Measurements from ENCODE around the gene C9orf50.
"Not testable (repeated sequence)": the region's sequence is repeated elsewhere in the genome, so short reads cannot be mapped to it uniquely, and the experiment has no call there.

C9orf50 gene

DNA sequence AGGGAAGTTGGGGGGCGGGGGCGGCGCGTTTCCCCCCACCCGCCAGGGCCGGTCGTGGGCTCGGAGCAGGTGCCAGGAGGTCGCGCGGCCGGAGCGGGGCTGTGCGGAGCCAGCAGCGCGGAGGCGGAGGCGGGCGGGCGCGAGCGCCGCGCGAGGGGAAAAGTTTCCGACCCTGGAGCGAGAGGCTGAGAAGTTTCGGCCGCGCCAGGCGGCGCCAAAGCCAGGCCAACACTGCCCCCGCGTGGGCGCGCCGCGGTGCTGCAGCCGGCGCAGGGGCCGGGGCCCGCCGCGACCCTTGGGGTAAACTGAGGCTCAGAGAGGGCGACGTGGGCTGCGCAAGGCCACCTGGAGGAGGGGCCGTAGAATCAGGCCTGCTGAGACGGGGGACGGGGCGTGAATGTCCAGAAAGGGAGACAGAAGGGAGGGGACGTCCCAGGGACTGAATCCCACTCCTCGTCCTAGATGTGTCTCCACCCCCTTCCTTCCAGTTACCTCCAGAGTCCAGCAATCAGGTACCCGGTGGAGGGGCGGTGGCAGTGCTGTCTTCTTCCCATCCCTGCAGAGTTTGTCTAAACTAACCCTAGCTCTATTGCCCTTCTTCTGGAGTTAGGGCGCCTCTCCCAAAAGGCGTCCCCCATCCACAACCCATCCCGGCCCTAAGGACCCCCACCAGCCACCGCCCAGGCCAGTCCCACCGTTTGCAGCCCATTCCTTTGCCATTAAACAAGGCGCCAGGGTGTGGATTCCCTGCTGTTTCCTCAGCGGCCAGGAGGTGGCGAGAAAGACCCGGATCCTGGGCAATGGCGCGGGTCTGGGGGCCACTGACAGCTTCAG, 10.2 kb downstream of the C9orf50 start:
- peak; percentile 91 for DNase-seq (ENCODE audit: low spot score)

DNA sequence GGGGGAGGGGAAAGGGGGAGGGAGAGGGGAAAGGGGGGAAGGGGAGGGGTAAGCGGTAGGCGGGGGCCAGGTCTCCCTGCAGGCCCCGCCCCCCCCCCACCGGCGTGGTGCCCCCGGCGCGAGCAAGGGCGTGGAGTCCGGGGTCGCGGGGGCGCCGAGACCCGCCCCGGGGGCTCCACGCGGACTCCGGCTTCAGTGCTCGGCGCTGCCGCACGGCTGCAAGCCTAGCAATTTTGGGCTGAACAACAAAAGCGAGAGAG, 10.8 kb downstream of the C9orf50 start:
- DNase-seq (ENCODE audit: low spot score): no peak

- peak; percentile 72 for DNase-seq (ENCODE audit: low spot score)
Observed at GRCh38 chr9:129609486-129610212, 11.3 kb downstream of the C9orf50 start.

GRCh38 chr9:129608561-129609481, 12.1 kb downstream of the C9orf50 start:
- DNase-seq (ENCODE audit: low spot score): no peak

- DNase-seq (ENCODE audit: low spot score): no peak
Observed at GRCh38 chr9:129607027-129607387, 13.9 kb downstream of the C9orf50 start.

DNA sequence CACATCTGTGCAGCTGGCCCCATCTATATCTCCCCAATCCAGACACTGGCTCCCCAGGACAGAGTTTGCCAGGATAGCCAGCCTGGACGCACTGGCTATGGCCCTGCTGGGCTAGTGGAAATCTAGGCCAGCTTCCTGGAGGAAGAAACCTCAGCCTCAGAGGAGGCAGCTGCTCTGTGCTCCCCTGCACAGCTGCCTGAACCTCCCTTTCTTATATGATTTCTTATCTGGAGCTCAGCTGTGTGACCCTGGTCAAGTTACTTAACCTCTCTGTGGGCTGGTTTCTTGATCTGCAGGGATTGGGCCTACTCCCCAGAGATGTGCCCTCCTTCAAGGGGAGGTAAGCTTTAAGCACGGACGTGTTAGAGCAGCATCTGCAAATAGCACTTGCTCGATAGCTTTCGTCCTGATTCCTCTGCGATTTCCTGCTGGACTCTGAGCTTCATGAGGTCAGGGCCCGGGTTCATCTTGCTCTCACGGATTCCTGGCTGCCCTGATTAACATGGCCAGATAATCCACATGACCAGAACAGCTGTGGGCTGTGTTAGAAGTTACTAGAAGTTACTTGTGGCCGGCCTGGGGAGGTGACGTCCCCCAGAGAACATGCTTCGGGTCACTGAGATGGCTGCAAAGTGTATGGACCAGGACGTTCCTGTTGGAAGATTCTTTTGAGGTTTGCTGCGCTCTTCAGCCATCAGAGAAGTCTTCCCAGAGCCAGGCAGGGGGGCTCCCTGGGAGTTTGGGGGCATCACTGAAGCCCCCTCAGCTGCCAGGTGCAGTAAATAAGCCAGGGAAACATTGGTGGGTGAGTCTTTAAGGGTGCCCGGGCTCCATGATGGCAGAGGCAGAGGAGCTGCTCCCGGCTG, 14.5 kb downstream of the C9orf50 start:
- no peak for DNase-seq (ENCODE audit: low spot score)

DNA sequence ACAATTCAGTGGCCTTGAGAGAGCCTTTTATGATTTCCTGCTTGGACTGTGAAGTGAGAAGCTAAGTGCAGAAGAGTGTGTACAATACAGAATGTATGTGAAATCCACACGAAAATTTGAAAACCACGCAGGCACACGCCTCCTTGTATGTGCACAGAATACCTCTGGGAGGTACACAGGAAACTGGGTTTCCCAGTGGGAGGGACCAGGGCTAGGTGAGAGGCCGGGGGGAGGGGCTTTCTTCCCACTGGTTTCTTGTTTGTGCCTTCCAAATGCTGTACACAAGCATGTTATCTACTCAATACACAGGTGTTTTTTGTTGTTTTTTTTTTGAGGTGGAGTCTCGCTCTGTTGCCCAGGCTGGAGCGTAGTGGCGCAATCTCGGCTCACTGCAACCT, 16.1 kb downstream of the C9orf50 start:
- DNase-seq (ENCODE audit: low spot score): no peak

DNA sequence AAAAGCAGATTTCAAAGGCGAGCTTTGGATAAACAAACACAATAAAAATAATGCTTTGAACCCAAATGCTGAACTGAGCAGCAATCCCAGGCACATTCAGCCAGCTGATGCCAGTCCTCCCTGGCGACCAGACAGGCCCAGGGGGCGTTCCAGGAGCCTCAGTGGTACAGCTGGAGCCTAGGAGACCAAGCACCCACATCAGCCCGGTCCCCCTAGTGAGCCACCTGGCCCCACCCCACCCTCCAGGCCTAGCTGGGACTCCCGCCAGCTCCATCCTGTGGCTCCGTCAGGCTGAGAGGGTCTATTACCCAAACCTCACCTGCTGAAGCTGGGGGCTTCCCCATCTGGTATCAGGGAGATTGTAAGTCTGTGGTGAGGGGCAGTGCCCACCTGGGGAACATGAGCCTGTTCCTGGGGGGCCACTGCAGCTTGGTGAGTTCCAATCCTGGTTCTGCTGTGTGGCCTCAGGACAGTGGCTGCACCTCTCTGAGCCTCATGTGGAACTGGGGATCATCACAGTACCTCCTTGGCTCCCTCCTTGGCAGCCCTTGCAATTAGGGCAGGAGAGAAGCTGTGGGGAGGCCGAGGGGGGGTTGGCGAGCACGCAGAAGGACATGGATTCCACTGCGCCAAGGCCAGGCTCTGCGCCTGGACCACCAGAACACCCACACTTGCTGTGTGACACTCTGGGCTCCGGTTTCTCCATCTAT, 16.7 kb downstream of the C9orf50 start:
- DNase-seq (ENCODE audit: low spot score): no peak

DNA sequence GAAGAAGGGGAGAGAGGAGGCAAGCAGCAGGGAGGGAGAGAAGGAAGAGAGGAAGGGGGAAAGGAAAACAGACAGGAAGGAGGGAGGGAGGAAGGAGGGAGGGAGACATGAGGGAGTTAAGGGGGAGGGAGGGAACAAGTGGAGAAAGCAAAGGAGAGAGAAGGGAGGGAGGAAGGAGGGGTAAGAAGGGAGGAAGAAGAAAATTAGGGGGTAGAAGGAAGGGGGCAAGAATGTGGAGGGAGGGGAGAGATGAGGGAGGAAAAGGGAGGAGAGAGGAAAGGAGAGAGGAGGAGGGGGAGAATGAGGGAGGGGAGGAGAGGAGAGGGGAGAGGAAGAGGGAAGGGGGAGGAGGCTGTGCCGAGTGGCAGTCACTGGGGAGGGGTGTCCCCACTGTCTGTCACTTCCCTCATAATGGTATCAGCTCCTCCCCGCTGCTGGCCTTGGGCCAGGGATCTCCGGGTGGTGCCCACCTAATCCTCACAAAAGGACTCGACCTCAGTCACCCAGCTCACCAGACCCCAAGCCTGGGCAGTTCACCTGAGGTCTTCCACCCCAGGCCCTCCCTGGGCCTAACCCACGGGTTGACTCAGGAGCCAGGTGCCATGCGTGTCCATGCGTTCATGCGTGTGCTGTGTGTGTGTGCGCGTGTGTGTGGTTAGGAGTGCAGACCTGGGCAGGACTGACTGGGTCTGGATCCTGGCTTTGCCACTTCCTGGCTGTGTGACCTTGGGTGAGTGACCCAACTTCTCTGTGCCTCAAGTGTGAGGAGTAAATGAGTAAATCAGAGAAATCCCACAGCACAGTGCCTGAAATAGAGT, 18.1 kb downstream of the C9orf50 start:
- no peak for DNase-seq (ENCODE audit: low spot score)

DNA sequence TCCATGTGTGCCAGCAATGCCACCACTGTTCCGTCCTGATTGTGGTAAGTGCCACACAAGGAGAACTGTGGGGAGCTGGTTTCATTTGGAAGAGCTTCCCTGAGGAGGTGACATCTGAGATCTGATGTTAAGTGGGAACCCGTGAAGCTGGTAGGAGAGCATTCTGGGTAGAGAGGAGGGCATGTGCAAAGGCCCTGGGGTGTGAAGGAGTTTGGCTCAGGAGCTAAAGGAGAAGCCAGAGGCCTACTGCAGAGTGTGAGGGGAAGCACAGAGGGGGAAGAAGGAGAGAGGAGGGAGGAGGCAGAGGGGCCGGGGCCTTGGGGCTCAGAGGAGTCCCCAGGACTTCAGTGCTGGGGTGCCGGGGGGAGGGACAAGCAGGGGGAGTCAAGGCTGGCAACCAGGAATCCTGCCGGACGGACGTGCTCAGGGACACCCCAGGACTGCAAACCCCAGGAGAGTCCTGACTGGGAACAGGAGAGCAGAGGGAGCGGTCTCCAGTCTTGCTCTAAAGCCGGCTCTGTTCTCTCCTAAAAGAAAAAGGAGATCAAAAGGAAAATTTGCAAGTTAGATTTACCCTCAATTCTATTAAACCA, 19.7 kb downstream of the C9orf50 start:
- DNase-seq (ENCODE audit: low spot score): no peak

- DNase-seq (ENCODE audit: low spot score): no peak
Observed at GRCh38 chr9:129598089-129598596, 22.8 kb downstream of the C9orf50 start.

- peak; percentile 66 for DNase-seq (ENCODE audit: low spot score)
Observed at GRCh38 chr9:129597355-129598088, 23.4 kb downstream of the C9orf50 start.

DNA sequence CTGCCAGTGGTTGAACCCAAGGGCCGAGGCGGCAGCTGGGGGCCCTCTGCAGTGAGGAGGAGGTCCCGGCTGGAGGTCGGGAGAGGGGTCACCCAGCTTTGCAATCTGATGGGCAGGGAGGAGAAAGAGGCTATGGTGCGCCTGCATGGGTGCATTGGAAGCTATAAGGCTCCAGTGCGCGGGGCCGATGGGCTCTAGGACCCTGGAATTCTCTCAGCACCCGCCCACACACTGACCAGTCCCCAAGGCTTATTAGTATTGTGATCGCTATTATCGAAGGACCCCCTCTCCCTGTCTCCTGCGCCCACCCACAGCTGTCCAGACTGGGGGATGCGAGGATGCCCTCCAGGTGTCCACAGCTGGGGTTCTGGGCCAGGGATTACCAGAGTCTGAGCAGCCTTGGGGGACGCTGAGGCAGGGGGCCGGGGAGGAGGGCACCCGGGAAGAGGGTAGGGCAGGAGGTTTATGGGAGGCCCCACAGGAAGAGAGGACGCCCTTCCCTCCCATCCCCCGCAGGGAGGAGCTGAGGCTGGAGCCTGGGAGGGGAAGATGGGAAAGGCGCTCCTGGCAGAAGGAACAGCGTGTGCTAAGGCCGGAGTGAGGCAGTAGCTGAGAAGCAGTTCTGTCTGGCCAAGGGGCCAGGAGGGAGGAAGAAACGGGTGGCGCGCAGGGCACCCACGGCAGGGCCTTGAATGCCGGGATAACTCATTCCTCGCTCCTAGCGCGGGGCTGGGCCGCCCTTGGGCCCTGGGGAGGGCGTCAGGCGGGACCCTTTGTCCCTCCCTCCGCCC, 24.2 kb downstream of the C9orf50 start:
- peak; percentile 67 for DNase-seq (ENCODE audit: low spot score)

DNA sequence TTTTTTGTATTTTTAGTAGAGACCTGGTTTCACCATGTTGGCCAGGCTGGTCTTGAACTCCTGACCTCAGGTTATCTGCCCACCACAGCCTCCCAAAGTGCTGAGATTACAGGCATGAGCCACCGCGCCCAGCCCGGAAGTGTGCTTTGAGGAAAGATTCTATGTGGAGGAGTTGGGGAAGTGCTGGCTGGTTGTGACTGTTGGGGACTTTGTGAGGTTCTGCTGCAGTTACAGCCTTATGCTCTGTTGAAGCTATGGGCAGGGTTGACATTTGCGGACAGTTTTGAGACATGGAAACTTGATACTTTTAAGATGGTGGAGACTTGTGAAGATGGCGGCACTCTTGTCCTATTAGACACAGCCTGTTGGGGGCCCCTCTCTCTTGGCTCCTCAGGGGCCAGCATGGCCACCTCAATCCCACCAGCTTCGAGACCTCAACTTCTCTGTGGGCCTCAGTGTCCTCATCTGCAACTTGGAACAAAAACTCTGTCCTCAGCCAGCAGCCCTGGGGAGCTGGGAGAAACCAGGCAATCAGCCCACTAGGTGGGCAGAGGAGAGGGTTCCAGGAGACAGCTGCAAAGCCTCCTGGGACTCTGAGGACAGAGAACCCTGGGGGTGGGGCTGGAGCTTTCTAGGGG, 24.9 kb downstream of the C9orf50 start:
- no peak for DNase-seq (ENCODE audit: low spot score)

GRCh38 chr9:129595311-129595741, 25.6 kb downstream of the C9orf50 start:
- DNase-seq (ENCODE audit: low spot score): no peak

GRCh38 chr9:129594632-129595031, 26.3 kb downstream of the C9orf50 start:
- no peak for DNase-seq (ENCODE audit: low spot score)

DNA sequence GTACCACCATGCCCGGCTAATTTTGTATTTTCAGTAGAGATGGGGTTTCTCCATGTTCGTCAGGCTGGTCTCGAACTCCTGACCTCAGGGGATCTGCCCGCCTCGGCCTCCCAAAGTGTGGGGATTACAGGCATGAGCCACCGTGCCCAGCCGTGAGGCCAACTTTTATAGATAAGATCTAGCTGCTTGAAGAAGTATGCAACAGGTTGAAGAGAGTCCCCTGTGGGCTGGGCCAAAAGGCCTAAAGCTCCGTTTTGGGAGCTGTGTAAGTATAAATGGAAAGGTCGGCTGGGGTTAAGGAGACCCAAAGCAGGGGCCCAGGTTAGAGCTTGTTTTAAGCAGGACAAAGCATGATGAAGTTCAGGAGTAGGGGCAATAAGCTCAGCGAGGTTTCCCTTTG, 28.1 kb downstream of the C9orf50 start:
- not testable (repeated sequence) for DNase-seq (ENCODE audit: low spot score)
